Thoracic aorta (tissue), 2 donors: Measurements from ENCODE around the gene CYREN. TPM values are rescaled to one million over a fixed set of nuclear protein-coding genes. Genes with fewer than 3 reads are reported as not detected.
A peak's percentile ranks its signal among the peaks of the same experiment; 100 is the strongest.

Source experiments
- ATAC-seq: fragments of 150-250 bp; one replicate; pipeline ENCODE4 v1.8.0; 2017; ENCODE audit warnings: low read depth; ENCODE audit not compliant: insufficient number of reproducible peaks, low FRiP score
- DNase-seq: peaks from one replicate; pipeline ENCODE4 v3.0.0-alpha.2; 2020; ENCODE audit warnings: low spot score
- H3K27ac ChIP-seq, 2 donors: fragments of 200-600 bp; sonication (generic); 1 replicate in 1 of 2; 2 replicates in 1 of 2; pipeline ENCODE4 v1.5.1; 2016; ENCODE audit warnings: mild to moderate bottlenecking in 2 of 2, moderate library complexity in 2 of 2
- H3K27me3 ChIP-seq: fragments of 200-600 bp; sonication (generic); replicated peaks from 2 replicates; pipeline ENCODE4 v1.6.0; 2016; ENCODE audit warnings: mild to moderate bottlenecking; ENCODE audit not compliant: insufficient read depth
- H3K36me3 ChIP-seq: fragments of 200-600 bp; sonication (generic); one replicate; pipeline ENCODE4 v1.5.1; 2016
- H3K4me1 ChIP-seq, 2 donors: fragments of 200-600 bp; sonication (generic); 1 replicate in 1 of 2; 2 replicates in 1 of 2; pipeline versions ENCODE4 v1.5.1 to v1.6.0; 2016; ENCODE audit warnings: low read depth in 2 of 2, mild to moderate bottlenecking in 1 of 2; ENCODE audit not compliant: control insufficient read depth in 1 of 2
- H3K4me3 ChIP-seq: fragments of 200-600 bp; sonication (generic); 2 replicates; pipeline ENCODE4 v1.5.1; 2016; ENCODE audit warnings: mild to moderate bottlenecking
- H3K9me3 ChIP-seq: fragments of 200-600 bp; sonication (generic); 2 replicates; pipeline ENCODE4 v1.5.1; 2016
- CTCF ChIP-seq: fragments of 200-600 bp; sonication (generic); IDR thresholded peaks from one replicate; pipeline ENCODE4 v1.5.1; 2019; ENCODE audit warnings: antibody characterized with exemption
- total RNA-seq, 2 donors: library from RNA; depleted of rRNA; stranded (reverse); fragments of >200 nt; gene quantifications; one replicate each; pipeline versions ENCODE4 v1.1.0 to v1.2.3, GENCODE V29; 2016

Gene CYREN
- total RNA-seq, 2 donors from 2014 or later = 37.6 to 54.1 TPM

GRCh38 chr7:135168489-135169140 lies 1.9 kb downstream of the CYREN start:
- TF ChIP-seq CTCF = no peak
- no peak for DNase-seq
- Histone ChIP-seq H3K9me3 (no peaks in the 10 kb centered on the region), H3K36me3 (peaks cover 21% of the 10 kb centered on the region), H3K27me3 (no peaks in the 10 kb centered on the region), H3K4me1 (peaks cover 22 to 65% of the 10 kb centered on the region in 2 donors), H3K4me3 (no peak overlapping the region), H3K27ac (peak overlapping the region; percentile 19 to 94)
- no peak for ATAC-seq

GRCh38 chr7:135168001-135168400 lies 2.5 kb downstream of the CYREN start:
- no peak for TF ChIP-seq CTCF
- no peak overlapping the region for H3K4me3 ChIP-seq
- no peaks in the 10 kb centered on the region for H3K9me3 ChIP-seq
- H3K27me3 ChIP-seq = no peaks in the 10 kb centered on the region
- H3K27ac ChIP-seq = peak overlapping the region; percentile 12 to 47
- DNase-seq (no peak), ATAC-seq (no peak)
- peaks cover 22 to 65% of the 10 kb centered on the region in 2 donors for H3K4me1 ChIP-seq
- peaks cover 21% of the 10 kb centered on the region for H3K36me3 ChIP-seq

GRCh38 chr7:135167365-135167917 lies 3.1 kb downstream of the CYREN start:
- ATAC-seq (no peak), DNase-seq (no peak)
- Histone ChIP-seq H3K36me3 (peaks cover 21% of the 10 kb centered on the region), H3K4me3 (no peak overlapping the region), H3K27me3 (no peaks in the 10 kb centered on the region), H3K4me1 (peaks cover 22 to 65% of the 10 kb centered on the region in 2 donors), H3K27ac (peak overlapping the region; percentile 12 to 47), H3K9me3 (no peaks in the 10 kb centered on the region)
- no peak for TF ChIP-seq CTCF

- Histone ChIP-seq H3K4me3 (no peak overlapping the region), H3K27ac (no peak overlapping the region), H3K36me3 (peaks cover 21% of the 10 kb centered on the region), H3K9me3 (no peaks in the 10 kb centered on the region), H3K4me1 (peaks cover 21 to 60% of the 10 kb centered on the region in 2 donors), H3K27me3 (no peaks in the 10 kb centered on the region)
- DNase-seq = no peak
- no peak for TF ChIP-seq CTCF
- no peak for ATAC-seq
These were observed 4.0 kb downstream of the CYREN start for GRCh38 chr7:135166338-135166990.

GRCh38 chr7:135165862-135166261 lies 4.6 kb downstream of the CYREN start:
- no peak for TF ChIP-seq CTCF
- Histone ChIP-seq H3K4me1 (peaks cover 23 to 65% of the 10 kb centered on the region in 2 donors), H3K4me3 (no peak overlapping the region), H3K27ac (no peak overlapping the region), H3K36me3 (peaks cover 21% of the 10 kb centered on the region), H3K9me3 (no peaks in the 10 kb centered on the region), H3K27me3 (no peaks in the 10 kb centered on the region)
- DNase-seq (no peak), ATAC-seq (no peak)
